HG03060 (cell line): ENCODE measurements around the gene CACNG4.

ENCODE experiments used
- ATAC-seq: cut with Tn5 transposase; IDR thresholded peaks from one replicate; pipeline ENCODE4 v1.9.1; 2021; ENCODE audit warnings: low read depth, moderate number of reproducible peaks; ENCODE audit not compliant: unreplicated experiment

Gene CACNG4

GRCh38 chr17:67013891-67014290, 49.4 kb downstream of the CACNG4 start:
- ATAC-seq, result no peak

DNA sequence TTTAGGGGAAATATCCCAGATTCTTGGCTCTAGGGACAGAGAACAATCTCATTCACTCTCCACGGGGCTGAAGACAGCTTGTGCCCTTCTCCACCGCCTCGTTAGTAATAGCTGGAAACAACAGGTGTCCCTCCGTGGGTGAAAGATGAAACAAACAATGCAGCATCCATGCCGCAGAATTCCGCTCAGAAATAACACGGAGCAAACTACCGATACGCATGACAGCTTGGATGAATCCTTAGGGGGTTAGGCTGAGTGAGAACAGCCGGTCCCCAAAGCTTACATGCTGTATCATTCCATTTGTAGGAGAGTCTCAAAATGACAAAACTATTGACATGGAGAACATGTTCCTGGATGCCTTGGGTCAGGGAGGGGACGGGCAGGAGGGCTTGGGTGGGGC, 50.5 kb downstream of the CACNG4 start:
- no peak for ATAC-seq

GRCh38 chr17:67016039-67016762, 51.7 kb downstream of the CACNG4 start:
- no peak for ATAC-seq

DNA sequence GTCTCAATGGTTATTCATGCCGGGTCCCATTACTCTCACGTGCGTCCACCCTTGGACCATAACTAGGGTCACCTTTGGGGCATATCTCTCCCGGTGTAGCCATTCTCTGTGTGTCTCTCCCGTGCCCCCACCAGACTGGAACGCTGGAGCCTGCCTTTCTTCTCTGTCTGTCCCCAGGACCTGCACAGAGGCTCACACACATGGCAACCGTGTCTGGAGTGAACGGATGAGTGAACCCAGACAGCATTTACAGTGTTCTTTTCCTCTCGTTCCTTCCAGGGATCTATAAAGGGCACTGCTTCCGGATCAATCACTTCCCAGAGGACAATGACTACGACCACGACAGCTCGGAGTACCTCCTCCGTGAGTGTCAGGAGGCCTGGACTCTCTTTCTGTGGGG, 53.4 kb downstream of the CACNG4 start:
- ATAC-seq, result no peak

GRCh38 chr17:67018471-67019434, 54.2 kb downstream of the CACNG4 start:
- no peak for ATAC-seq

- ATAC-seq, result no peak
These were observed 55.3 kb downstream of the CACNG4 start for GRCh38 chr17:67019809-67020208.

DNA sequence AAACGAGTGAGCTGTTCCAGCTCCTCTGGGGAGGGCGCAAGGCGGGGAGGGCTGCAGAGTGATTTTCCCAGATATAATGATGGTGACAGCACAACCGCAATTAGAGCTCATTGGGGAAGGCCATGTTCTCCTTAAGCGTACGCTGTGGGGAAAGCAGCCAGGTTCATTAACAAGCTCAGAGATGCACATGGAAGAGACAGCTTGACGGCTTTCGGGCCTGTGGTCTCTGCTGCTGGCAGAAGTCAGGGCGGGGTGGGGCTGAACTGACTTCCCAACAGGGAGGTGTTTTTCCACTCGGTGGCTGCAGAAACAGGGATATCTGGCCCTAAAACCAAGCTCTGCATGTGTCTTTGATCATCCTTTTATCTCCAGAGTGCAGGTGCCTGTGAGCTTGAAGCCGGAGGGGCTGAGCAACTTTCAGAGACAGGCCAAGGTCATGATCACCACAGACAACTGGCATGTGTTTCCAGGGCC, 55.8 kb downstream of the CACNG4 start:
- no peak for ATAC-seq

DNA sequence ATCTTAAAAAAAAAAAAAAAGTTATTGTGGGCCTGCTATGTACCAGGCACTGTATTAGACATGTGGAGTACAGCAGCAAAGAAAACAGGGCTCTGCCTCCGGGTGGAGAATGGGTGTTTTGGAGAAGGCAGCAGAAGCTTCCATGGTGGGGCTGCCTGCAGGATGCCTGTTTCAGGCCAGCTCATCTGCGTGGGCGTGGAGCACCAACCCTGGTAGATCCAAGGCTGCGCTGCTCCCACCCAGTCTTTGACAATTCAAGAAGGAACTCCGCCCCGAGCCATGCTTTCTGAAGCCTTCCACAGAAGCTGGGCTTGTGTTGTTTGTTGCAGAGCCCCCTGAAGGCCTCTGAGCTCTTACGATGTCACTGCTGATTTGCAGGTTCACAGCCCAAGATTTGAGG, 56.7 kb downstream of the CACNG4 start:
- no peak for ATAC-seq

- ATAC-seq, result no peak
These were observed 57.4 kb downstream of the CACNG4 start for GRCh38 chr17:67021743-67022450.

- ATAC-seq, result no peak
These were observed 57.9 kb downstream of the CACNG4 start for GRCh38 chr17:67022451-67022810.

DNA sequence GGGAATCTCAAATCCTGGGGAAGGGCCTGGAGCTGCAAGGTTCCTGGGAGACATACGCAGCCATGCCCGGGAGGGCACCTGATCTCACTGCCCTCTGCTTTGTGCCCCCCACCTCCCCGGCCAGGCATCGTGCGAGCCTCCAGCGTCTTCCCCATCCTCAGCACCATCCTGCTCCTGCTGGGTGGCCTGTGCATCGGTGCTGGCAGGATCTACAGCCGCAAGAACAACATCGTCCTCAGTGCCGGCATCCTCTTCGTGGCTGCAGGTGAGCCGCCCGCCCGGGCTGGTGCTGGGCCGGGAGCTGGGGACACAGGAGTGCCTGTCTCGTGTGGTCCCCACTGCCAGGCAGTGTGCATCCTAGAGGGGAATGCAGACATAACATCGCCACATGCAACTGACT, 60.2 kb downstream of the CACNG4 start:
- no peak for ATAC-seq

DNA sequence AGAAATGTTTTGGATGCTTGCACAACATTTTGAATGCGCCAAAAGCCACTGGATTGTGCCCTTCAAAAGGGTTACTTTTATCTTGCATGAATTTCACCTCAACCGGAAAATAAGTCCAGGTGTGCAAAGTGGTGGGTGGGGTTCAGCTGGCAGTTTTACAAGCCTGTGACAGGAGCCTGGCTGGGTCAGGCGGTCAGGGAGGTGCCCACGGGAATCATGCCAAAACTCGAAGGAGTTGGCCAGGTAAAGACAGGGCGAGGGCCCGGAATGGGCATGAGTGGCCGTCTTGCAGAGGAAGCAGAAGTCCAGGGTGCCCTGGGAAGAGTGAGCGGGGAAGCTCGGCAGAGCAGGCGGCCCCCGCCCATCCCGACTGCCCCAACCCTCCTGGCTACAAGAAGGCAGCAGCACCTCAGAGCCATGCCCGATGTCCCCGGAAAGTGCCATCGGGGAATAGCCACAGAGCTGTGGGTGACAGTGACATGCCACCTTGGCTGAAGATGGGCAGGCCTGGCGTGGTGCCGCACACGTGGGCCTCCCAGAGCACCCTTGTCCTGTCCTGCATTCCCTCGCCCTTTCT, 60.8 kb downstream of the CACNG4 start:
- no peak for ATAC-seq

DNA sequence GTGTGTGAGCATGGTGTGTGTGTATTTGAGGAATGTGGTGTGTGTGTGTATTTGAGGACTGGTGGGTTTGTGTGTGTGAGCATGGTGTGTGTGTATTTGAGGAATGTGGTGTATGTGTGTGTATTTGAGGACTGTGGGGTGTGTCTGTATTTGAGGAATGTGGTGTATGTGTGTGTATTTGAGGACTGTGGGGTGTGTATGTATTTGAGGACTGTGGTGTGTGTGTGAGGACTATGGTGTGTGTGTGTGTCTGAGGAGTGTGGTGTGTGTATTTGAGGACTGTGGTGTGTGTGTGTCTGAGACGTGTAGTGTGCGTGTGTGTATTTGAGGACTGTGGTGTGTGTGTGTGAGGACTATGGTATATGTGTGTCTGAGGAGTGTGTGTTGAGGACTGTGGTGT, 61.8 kb downstream of the CACNG4 start:
- ATAC-seq, result no peak

DNA sequence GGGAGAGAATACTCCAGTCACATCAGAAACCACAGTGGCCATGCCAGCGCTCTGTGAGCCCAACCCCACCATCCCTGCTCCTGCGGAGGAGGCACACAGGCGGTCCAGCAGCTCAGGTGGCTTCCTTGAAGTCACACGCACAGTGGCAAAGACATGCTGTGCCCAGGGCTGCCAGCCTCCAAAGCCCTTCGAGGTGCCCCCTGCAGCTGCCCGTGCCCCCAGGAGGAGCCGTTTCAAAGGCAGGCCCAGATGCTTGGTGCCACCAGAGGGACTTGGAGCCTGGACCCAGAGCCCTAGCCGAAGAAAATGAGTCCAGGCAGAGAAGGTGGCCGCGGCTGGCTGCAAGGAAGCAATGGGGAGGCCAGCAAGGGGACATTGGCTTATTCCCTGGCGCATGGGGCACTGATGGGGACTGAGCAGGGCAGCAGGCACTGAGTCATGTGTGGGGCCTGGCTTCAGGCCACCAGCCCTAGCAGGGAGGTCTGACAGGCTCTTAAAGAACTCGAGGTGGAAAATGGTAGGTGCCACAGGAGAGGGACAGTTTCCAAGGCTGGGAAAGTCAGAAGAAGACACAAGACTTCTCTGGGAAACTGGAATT, 62.6 kb downstream of the CACNG4 start:
- ATAC-seq, result no peak

- ATAC-seq, result no peak
These were observed 66.1 kb downstream of the CACNG4 start for GRCh38 chr17:67030641-67031040.

- ATAC-seq, result no peak
These were observed 67.9 kb downstream of the CACNG4 start for GRCh38 chr17:67032382-67032781.

GRCh38 chr17:67032985-67033384, 68.5 kb downstream of the CACNG4 start:
- no peak for ATAC-seq

DNA sequence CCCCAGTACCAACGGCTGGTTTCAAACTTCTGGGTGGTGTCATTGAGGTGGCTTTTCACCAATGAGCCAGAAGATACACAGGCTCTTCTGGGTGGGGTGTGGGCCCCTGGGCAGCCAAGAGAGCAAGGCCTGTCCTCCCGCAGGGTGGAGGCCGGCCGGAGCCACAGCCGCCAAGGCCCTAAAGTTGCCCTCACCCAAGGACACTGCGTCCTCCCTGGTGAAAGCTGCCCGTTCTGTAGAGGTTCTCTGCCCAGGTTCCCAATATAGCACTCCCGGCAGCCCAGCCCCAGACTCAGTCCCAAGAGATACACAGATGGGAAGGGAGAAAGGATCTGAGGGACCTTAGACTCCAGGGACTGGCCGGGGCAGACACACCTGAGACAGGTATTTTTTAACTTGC, 69.1 kb downstream of the CACNG4 start:
- ATAC-seq, result no peak

GRCh38 chr17:67035131-67036083, 70.9 kb downstream of the CACNG4 start:
- ATAC-seq, result no peak
